Endodermal cell (in vitro differentiated cells): Measurements from ENCODE around the gene ZNF236. TPM values are rescaled to one million over a fixed set of nuclear protein-coding genes. Genes with fewer than 3 reads are reported as not detected.

Source experiments
- DNase-seq: peaks from one replicate; pipeline ENCODE4 v3.0.0-alpha.2; 2017
- H3K27ac ChIP-seq: 2 replicates; pipeline ENCODE4 v1.5.1; 2013; ENCODE audit warnings: mild to moderate bottlenecking, low read depth, low read length, moderate library complexity
- H3K27me3 ChIP-seq: 2 replicates; pipeline ENCODE4 v1.6.1; 2013; ENCODE audit warnings: mild to moderate bottlenecking, low read length, moderate library complexity; ENCODE audit not compliant: insufficient read depth, control insufficient read depth, poor library complexity, severe bottlenecking
- H3K36me3 ChIP-seq: 2 replicates; pipeline ENCODE4 v1.7.0; 2013; ENCODE audit warnings: mild to moderate bottlenecking, low read length, moderate library complexity; ENCODE audit not compliant: control insufficient read depth, insufficient read depth
- H3K4me1 ChIP-seq: one replicate; pipeline ENCODE4 v1.7.0; 2013; ENCODE audit warnings: low read length; ENCODE audit not compliant: control insufficient read depth, insufficient read depth
- H3K4me3 ChIP-seq: 2 replicates; pipeline ENCODE4 v1.5.1; 2013; ENCODE audit warnings: mild to moderate bottlenecking, low read length, moderate library complexity
- H3K9ac ChIP-seq: 2 replicates; pipeline ENCODE4 v1.6.1; 2013; ENCODE audit warnings: mild to moderate bottlenecking, low read length, moderate library complexity; ENCODE audit not compliant: poor library complexity, severe bottlenecking; ENCODE audit errors: extremely low read depth
- H3K9me3 ChIP-seq: 2 replicates; pipeline ENCODE4 v1.6.1; 2013; ENCODE audit warnings: mild to moderate bottlenecking, low read length, moderate library complexity; ENCODE audit not compliant: control insufficient read depth
- H3K27ac Mint-ChIP-seq: 2 replicates; pipeline ENCODE4 v1.8.0; 2020; ENCODE audit warnings: mixed read lengths
- H3K27me3 Mint-ChIP-seq: 2 replicates; pipeline ENCODE4 v1.8.0; 2021; ENCODE audit warnings: mild to moderate bottlenecking, mixed read lengths; ENCODE audit not compliant: insufficient read depth
- H3K36me3 Mint-ChIP-seq: 2 replicates; pipeline ENCODE4 v1.8.0; 2020; ENCODE audit warnings: low read depth, mixed read lengths
- H3K4me1 Mint-ChIP-seq: 2 replicates; pipeline ENCODE4 v1.8.0; 2020; ENCODE audit warnings: mixed read lengths
- H3K4me3 Mint-ChIP-seq: 2 replicates; pipeline ENCODE4 v1.8.0; 2020; ENCODE audit warnings: mild to moderate bottlenecking, moderate library complexity, mixed read lengths
- H3K9me3 Mint-ChIP-seq: 2 replicates; pipeline ENCODE4 v1.8.0; 2020; ENCODE audit warnings: mild to moderate bottlenecking, mixed read lengths
- CTCF ChIP-seq: fragments of 200-600 bp; sonication (generic); conservative IDR thresholded peaks from 2 replicates; pipeline ENCODE4 v1.5.0; 2021; ENCODE audit warnings: antibody characterized with exemption, mild to moderate bottlenecking
- WGBS, 2 experiments: methylation state at CpG; one replicate each; pipeline versions ENCODE4 v1.1.5 to v1.1.7; 2013; ENCODE audit warnings: missing lambda C conversion rate in 2 of 2, mixed read lengths in 1 of 2; ENCODE audit not compliant: insufficient coverage in 1 of 2, insufficient read length in 1 of 2; 5-methylcytosine and 5-hydroxymethylcytosine counted together
- total RNA-seq, 2 donors: library from RNA; stranded (reverse); fragmentation: NEBNext Ultra II Directional in 1 of 2; extraction: Animal tissue kit (Norgen Biotek cat#: 25700) in 1 of 2; gene quantifications; 2 replicates in 1 of 2; 3 replicates in 1 of 2; pipeline ENCODE4 v1.2.1, GENCODE V29; 2021

ZNF236 gene
- total RNA-seq, 2 donors from 2014 or later: 27.0 to 28.3 TPM

- Mint-ChIP-seq H3K27ac (no peak overlapping the region), H3K27me3 (no peaks in the 10 kb centered on the region), H3K4me3 (no peak overlapping the region), H3K36me3 (peaks cover 84% of the 10 kb centered on the region), H3K4me1 (no peaks in the 10 kb centered on the region), H3K9me3 (peaks cover 22% of the 10 kb centered on the region)
- H3K27me3 ChIP-seq: no peaks in the 10 kb centered on the region
- no peak overlapping the region for H3K4me3 ChIP-seq
- TF ChIP-seq CTCF: no peak
- 95 to 100% methylated on average over 2 of the region's 2 CpGs for WGBS, 2 experiments
- H3K9me3 ChIP-seq: peaks cover 29% of the 10 kb centered on the region
- H3K36me3 ChIP-seq: peaks cover 75% of the 10 kb centered on the region
- no peaks in the 10 kb centered on the region for H3K4me1 ChIP-seq
- DNase-seq: no peak
- H3K27ac ChIP-seq: no peak overlapping the region
- no peak overlapping the region for H3K9ac ChIP-seq
Observed at GRCh38 chr18:76897257-76897656, 74.9 kb downstream of the ZNF236 start.

GRCh38 chr18:76903386-76903785 lies 81.0 kb downstream of the ZNF236 start:
- Mint-ChIP-seq H3K27me3 (no peaks in the 10 kb centered on the region), H3K4me1 (no peaks in the 10 kb centered on the region), H3K27ac (no peak overlapping the region), H3K36me3 (peaks cover 57% of the 10 kb centered on the region), H3K9me3 (no peaks in the 10 kb centered on the region), H3K4me3 (no peak overlapping the region)
- Histone ChIP-seq H3K9me3 (no peaks in the 10 kb centered on the region), H3K4me1 (no peaks in the 10 kb centered on the region), H3K27me3 (no peaks in the 10 kb centered on the region), H3K9ac (no peak overlapping the region), H3K4me3 (no peak overlapping the region), H3K27ac (no peak overlapping the region), H3K36me3 (peaks cover 76% of the 10 kb centered on the region)
- TF ChIP-seq CTCF: no peak
- DNase-seq: no peak
- 81 to 98% methylated on average over 6 of the region's 6 CpGs for WGBS, 2 experiments

- WGBS, 2 experiments: 91 to 94% methylated on average over 4 of the region's 4 CpGs
- Histone ChIP-seq H3K27ac (no peak overlapping the region), H3K36me3 (peaks cover 76% of the 10 kb centered on the region), H3K4me3 (no peak overlapping the region), H3K4me1 (no peaks in the 10 kb centered on the region), H3K27me3 (no peaks in the 10 kb centered on the region), H3K9ac (no peak overlapping the region), H3K9me3 (no peaks in the 10 kb centered on the region)
- no peak overlapping the region for H3K27ac Mint-ChIP-seq
- H3K9me3 Mint-ChIP-seq: no peaks in the 10 kb centered on the region
- no peak overlapping the region for H3K4me3 Mint-ChIP-seq
- no peaks in the 10 kb centered on the region for H3K4me1 Mint-ChIP-seq
- peaks cover 50% of the 10 kb centered on the region for H3K36me3 Mint-ChIP-seq
- no peak for DNase-seq
- no peaks in the 10 kb centered on the region for H3K27me3 Mint-ChIP-seq
- TF ChIP-seq CTCF: no peak
Observed at GRCh38 chr18:76905821-76906220, 83.5 kb downstream of the ZNF236 start.
